ENCODE data around the gene RFFL. TPM values are rescaled to one million over a fixed set of nuclear protein-coding genes. Genes with fewer than 3 reads are reported as not detected.
"Not testable (repeated sequence)": the region's sequence is repeated elsewhere in the genome, so short reads cannot be mapped to it uniquely, and the experiment has no call there.

RFFL gene
- total RNA-seq, 6 donors from 2014 or later: 17.6 to 30.8 (median 25.3) TPM

- DNase-seq: peak in 1 of 2 donors; percentile 26
- H3K27me3 ChIP-seq: no peaks in the 10 kb centered on the region
Measured at GRCh38 chr17:35051183-35051578, 12.3 kb downstream of the RFFL start.

GRCh38 chr17:35050170-35050569 is 13.3 kb downstream of the RFFL start:
- DNase-seq (no peak), ATAC-seq (ENCODE audit: low FRiP score in 2 of 2) (no peak)
- TF ChIP-seq POLR2AphosphoS5 (IDR thresholded peaks at IDR 0.05): no peak
- TF ChIP-seq EP300 (IDR thresholded peaks at IDR 0.05): no peak
- no peak for TF ChIP-seq POLR2A (IDR thresholded peaks at IDR 0.05)
- TF ChIP-seq CTCF (IDR thresholded peaks at IDR 0.05): no peak
- H3K4me3 ChIP-seq: no peak overlapping the region
- WGBS, 2 donors: 89 to 90% methylated on average over 2 of the region's 2 CpGs
- peaks cover 27 to 46% (median 28%) of the 10 kb centered on the region in 4 donors for H3K4me1 ChIP-seq
- no peaks in the 10 kb centered on the region for H3K9me3 ChIP-seq
- no peaks in the 10 kb centered on the region for H3K27me3 ChIP-seq
- H3K27ac ChIP-seq: peak overlapping the region in 3 of 4 donors; percentile 55 to 74 (median 64)
- no peaks in the 10 kb centered on the region for H3K36me3 ChIP-seq

More at GRCh38 chr17:35051183-35051578, 12.3 kb downstream of the RFFL start:
- peak; percentile 73 to 77 for ATAC-seq (ENCODE audit: low FRiP score in 2 of 2)
- peaks cover 20 to 40% (median 27%) of the 10 kb centered on the region in 4 donors for H3K4me1 ChIP-seq
- peak overlapping the region; percentile 55 to 74 (median 64) for H3K27ac ChIP-seq
- H3K36me3 ChIP-seq: no peaks in the 10 kb centered on the region
- H3K9me3 ChIP-seq: no peaks in the 10 kb centered on the region
- 8 to 13% methylated on average over 2 of the region's 2 CpGs for WGBS, 2 donors
- no peak overlapping the region for H3K4me3 ChIP-seq
- TF ChIP-seq POLR2A (IDR thresholded peaks at IDR 0.05) (peak in 1 of 4 donors; percentile 29), EP300 (IDR thresholded peaks at IDR 0.05) (no peak)

- TF ChIP-seq POLR2A (IDR thresholded peaks at IDR 0.05) (no peak), EP300 (IDR thresholded peaks at IDR 0.05) (no peak), POLR2AphosphoS5 (IDR thresholded peaks at IDR 0.05) (no peak), CTCF (IDR thresholded peaks at IDR 0.05) (no peak)
- H3K4me1 ChIP-seq: peaks cover 27 to 46% (median 28%) of the 10 kb centered on the region in 4 donors
Measured at GRCh38 chr17:35048685-35049379, 14.7 kb downstream of the RFFL start.

GRCh38 chr17:35046740-35047283 is 16.7 kb downstream of the RFFL start:
- TF ChIP-seq EP300 (IDR thresholded peaks at IDR 0.05) (no peak), POLR2AphosphoS5 (IDR thresholded peaks at IDR 0.05) (no peak), POLR2A (IDR thresholded peaks at IDR 0.05) (no peak), CTCF (IDR thresholded peaks at IDR 0.05) (no peak)
- Histone ChIP-seq H3K4me1 (peaks cover 16 to 28% (median 22%) of the 10 kb centered on the region in 4 donors), H3K27ac (peak overlapping the region in 1 of 4 donors; percentile 11), H3K36me3 (no peaks in the 10 kb centered on the region), H3K9me3 (no peaks in the 10 kb centered on the region), H3K4me3 (no peak overlapping the region), H3K27me3 (no peaks in the 10 kb centered on the region)
- DNase-seq (no peak), ATAC-seq (ENCODE audit: low FRiP score in 2 of 2) (no peak)
- 69 to 70% methylated on average over 5 of the region's 5 CpGs for WGBS, 2 donors

More at GRCh38 chr17:35048685-35049379, 14.7 kb downstream of the RFFL start:
- H3K27me3 ChIP-seq: no peaks in the 10 kb centered on the region
- WGBS, 2 donors: 98% methylated on average over 3 of the region's 3 CpGs
- H3K4me3 ChIP-seq: no peak overlapping the region
- H3K27ac ChIP-seq: no peak overlapping the region
- no peak for DNase-seq
- H3K9me3 ChIP-seq: no peaks in the 10 kb centered on the region
- no peaks in the 10 kb centered on the region for H3K36me3 ChIP-seq
- no peak for ATAC-seq (ENCODE audit: low FRiP score in 2 of 2)

- Histone ChIP-seq H3K27me3 (no peaks in the 10 kb centered on the region), H3K27ac (peak overlapping the region in 1 of 4 donors; percentile 11), H3K36me3 (no peaks in the 10 kb centered on the region), H3K4me1 (peaks cover 10 to 22% (median 16%) of the 10 kb centered on the region in 4 donors), H3K9me3 (no peaks in the 10 kb centered on the region), H3K4me3 (no peak overlapping the region)
- 78 to 86% methylated on average over 4 of the region's 4 CpGs for WGBS, 2 donors
- DNase-seq (no peak), ATAC-seq (ENCODE audit: low FRiP score in 2 of 2) (no peak)
- no peak for TF ChIP-seq POLR2A (IDR thresholded peaks at IDR 0.05)
- TF ChIP-seq CTCF (IDR thresholded peaks at IDR 0.05): no peak
- TF ChIP-seq POLR2AphosphoS5 (IDR thresholded peaks at IDR 0.05): no peak
Measured at GRCh38 chr17:35046245-35046644, 17.3 kb downstream of the RFFL start.

- not testable (repeated sequence) for H3K9me3 ChIP-seq; H3K4me3 ChIP-seq; ATAC-seq (ENCODE audit: low FRiP score in 2 of 2); H3K36me3 ChIP-seq; DNase-seq; H3K27ac ChIP-seq; H3K27me3 ChIP-seq
- 93 to 95% methylated on average over 13 of the region's 13 CpGs for WGBS, 2 donors
- peaks cover 3 to 15% (median 11%) of the 10 kb centered on the region in 4 donors for H3K4me1 ChIP-seq
Measured at GRCh38 chr17:35045458-35045979, 18.0 kb downstream of the RFFL start.
